Transverse colon (tissue), 4 donors: ENCODE results near the gene TGM6. TPM values are rescaled to one million over a fixed set of nuclear protein-coding genes. Genes with fewer than 3 reads are reported as not detected.

Source experiments
- small RNA-seq, 4 donors: library from RNA; depleted of rRNA; stranded (forward); fragments of <200 nt; gene quantifications; one replicate each; pipeline ENCODE3, GENCODE V24; 2016
- total RNA-seq, 4 donors: library from RNA; depleted of rRNA; stranded (reverse); fragments of >200 nt; gene quantifications; one replicate each; pipeline ENCODE4 v1.1.0, GENCODE V29; 2016

Gene TGM6
- total RNA-seq, 4 donors from 2014 or later = 0.14 TPM; not detected in 3

Small RNA genes within 50 kb of the gene (small RNA-seq; reads per million reads assigned to genes)
- gene RF00019 = 0 reads per million in 4 donors

Other genes starting within 250 kb of the TGM6 start
- gene TGM3, start 84.9 kb upstream of the TGM6 start, total RNA-seq = under 1 TPM in 1 of 4 donors, not detected in 3; 0.14 TPM
- gene SNRPB, start 89.9 kb downstream of the TGM6 start, total RNA-seq = 100 to 1,000 TPM in 3 of 4 donors, 10 to 100 TPM in 1; 50.9 to 144 (median 125) TPM
- 1 to 10 TPM; 2.4 to 9.8 (median 6.1) TPM for gene ZNF343, start 128.0 kb downstream of the TGM6 start, total RNA-seq
- not detected for gene TMC2, start 155.7 kb downstream of the TGM6 start, total RNA-seq